Fibroblast of lung (primary cell): ENCODE measurements around the gene XCL2. TPM values are rescaled to one million over a fixed set of nuclear protein-coding genes. Genes with fewer than 3 reads are reported as not detected.

Experiments
- DNase-seq, 2 donors: peaks; one replicate each; pipeline versions ENCODE4 v3.0.0 to v3.0.0-alpha.2; 2010; ENCODE audit warnings: low read depth in 2 of 2
- H2AFZ ChIP-seq: 2 replicates; pipeline ENCODE4 v1.5.1; 2012; ENCODE audit warnings: low read length, control low read depth, inconsistent platforms
- H3K27ac ChIP-seq: 2 replicates; pipeline ENCODE4 v1.5.1; 2011; ENCODE audit warnings: low read length, control low read depth; ENCODE audit not compliant: insufficient read depth
- H3K27me3 ChIP-seq: 2 replicates; pipeline ENCODE4 v1.5.1; 2011; ENCODE audit warnings: mild to moderate bottlenecking, low read length; ENCODE audit not compliant: control insufficient read depth, insufficient read depth
- H3K36me3 ChIP-seq: 2 replicates; pipeline ENCODE4 v1.5.1; 2011; ENCODE audit warnings: low read length; ENCODE audit not compliant: control insufficient read depth, insufficient read depth
- H3K4me1 ChIP-seq: 2 replicates; pipeline ENCODE4 v1.5.1; 2011; ENCODE audit warnings: low read length; ENCODE audit not compliant: control insufficient read depth, insufficient read depth; ENCODE audit errors: extremely low read depth
- H3K4me2 ChIP-seq: 2 replicates; pipeline ENCODE4 v1.5.1; 2011; ENCODE audit warnings: low read length, control low read depth; ENCODE audit not compliant: insufficient read depth; ENCODE audit errors: extremely low read depth
- H3K4me3 ChIP-seq, 4 experiments: fragments of 200-600 bp in 1 of 4; sonication (generic) in 1 of 4; replicated peaks in 1 of 4; 2 replicates each; pipeline ENCODE4 v1.5.1; 2011 to 2016; ENCODE audit warnings: low read length in 4 of 4, low read depth in 3 of 4, mild to moderate bottlenecking in 3 of 4, control low read depth in 2 of 4, inconsistent platforms in 1 of 4, mixed read lengths in 1 of 4; ENCODE audit not compliant: insufficient read depth in 1 of 4; ENCODE audit errors: control extremely low read depth in 1 of 4
- H3K79me2 ChIP-seq: 2 replicates; pipeline ENCODE4 v1.5.1; 2012; ENCODE audit warnings: mild to moderate bottlenecking, low read length, inconsistent platforms; ENCODE audit not compliant: control insufficient read depth, insufficient read depth
- H3K9ac ChIP-seq: 2 replicates; pipeline ENCODE4 v1.5.1; 2011; ENCODE audit warnings: mild to moderate bottlenecking, low read length, control low read depth; ENCODE audit not compliant: insufficient read depth
- H3K9me3 ChIP-seq: 2 replicates; pipeline ENCODE4 v1.5.1; 2012; ENCODE audit warnings: low read depth, low read length; ENCODE audit not compliant: control insufficient read depth, insufficient read depth
- H4K20me1 ChIP-seq: 2 replicates; pipeline ENCODE4 v1.5.1; 2011; ENCODE audit warnings: low read length; ENCODE audit not compliant: control insufficient read depth, insufficient read depth; ENCODE audit errors: extremely low read depth
- EZH2 ChIP-seq: IDR thresholded peaks from 2 replicates; pipeline ENCODE4 v1.5.1; 2012; ENCODE audit warnings: low read length, control low read depth, mild to moderate bottlenecking; ENCODE audit errors: missing control alignments
- polyA plus RNA-seq, 2 donors: library from polyadenylated mRNA; depleted of rRNA in 1 of 2; stranded (reverse) in 1 of 2; unstranded in 1 of 2; fragments of >200 nt; gene quantifications; 2 replicates each; pipeline ENCODE4 v1.2.1, GENCODE V29; 2011 to 2012; ENCODE audit warnings: missing spikeins in 1 of 2
- total RNA-seq: library from RNA; depleted of rRNA; stranded (reverse); fragments of >200 nt; gene quantifications from 2 replicates; pipeline ENCODE4 v1.2.1, GENCODE V29; 2014
- TF ChIP-seq, protein P1 (sequence below), 2 donors: IDR thresholded peaks in 1 of 2; conservative IDR thresholded peaks in 1 of 2; 1 replicate in 1 of 2; 2 replicates in 1 of 2; pipeline ENCODE4 v1.5.1; 2011 to 2012; ENCODE audit warnings: low read length in 2 of 2, control low read depth in 1 of 2, inconsistent platforms in 1 of 2, low read depth in 1 of 2, mild to moderate bottlenecking in 1 of 2

Gene XCL2
- total and polyA plus RNA-seq, 2 donors (not counting 1 experiment from before 2014, with no cell fraction given) = not detected

DNA sequence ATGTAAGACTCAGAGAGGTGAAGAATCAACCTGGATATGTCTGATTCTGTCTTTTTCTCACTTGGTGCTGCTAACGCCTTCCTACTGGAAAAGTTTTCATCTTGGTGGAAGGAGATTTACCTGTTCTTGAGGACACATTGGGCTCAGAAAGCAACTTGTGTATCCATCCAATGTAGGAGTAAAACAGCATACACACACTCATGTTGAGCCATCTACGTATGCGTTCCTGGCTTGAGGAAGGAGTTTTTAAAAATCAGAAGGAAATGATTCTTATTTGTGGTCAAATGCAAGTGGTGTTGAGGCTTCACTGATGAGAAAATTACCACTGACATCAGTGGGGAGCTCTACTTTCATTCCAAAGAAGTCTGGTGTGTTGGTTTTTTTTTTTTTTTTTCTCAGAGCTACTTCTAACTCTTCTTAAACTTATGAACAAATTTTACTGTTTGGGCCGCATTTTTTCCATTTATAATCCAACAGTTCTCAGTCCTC is 25.6 kb downstream of the XCL2 start:
- Histone ChIP-seq H3K4me3 (no peak overlapping the region), H3K79me2 (no peaks in the 10 kb centered on the region), H3K4me2 (no peak overlapping the region), H4K20me1 (no peaks in the 10 kb centered on the region), H2AFZ (no peak overlapping the region), H3K36me3 (no peaks in the 10 kb centered on the region), H3K27ac (no peak overlapping the region), H3K9ac (no peak overlapping the region), H3K9me3 (no peaks in the 10 kb centered on the region), H3K4me1 (no peaks in the 10 kb centered on the region), H3K27me3 (no peaks in the 10 kb centered on the region)
- TF ChIP-seq EZH2 = no peak
- TF ChIP-seq, protein P1, sequence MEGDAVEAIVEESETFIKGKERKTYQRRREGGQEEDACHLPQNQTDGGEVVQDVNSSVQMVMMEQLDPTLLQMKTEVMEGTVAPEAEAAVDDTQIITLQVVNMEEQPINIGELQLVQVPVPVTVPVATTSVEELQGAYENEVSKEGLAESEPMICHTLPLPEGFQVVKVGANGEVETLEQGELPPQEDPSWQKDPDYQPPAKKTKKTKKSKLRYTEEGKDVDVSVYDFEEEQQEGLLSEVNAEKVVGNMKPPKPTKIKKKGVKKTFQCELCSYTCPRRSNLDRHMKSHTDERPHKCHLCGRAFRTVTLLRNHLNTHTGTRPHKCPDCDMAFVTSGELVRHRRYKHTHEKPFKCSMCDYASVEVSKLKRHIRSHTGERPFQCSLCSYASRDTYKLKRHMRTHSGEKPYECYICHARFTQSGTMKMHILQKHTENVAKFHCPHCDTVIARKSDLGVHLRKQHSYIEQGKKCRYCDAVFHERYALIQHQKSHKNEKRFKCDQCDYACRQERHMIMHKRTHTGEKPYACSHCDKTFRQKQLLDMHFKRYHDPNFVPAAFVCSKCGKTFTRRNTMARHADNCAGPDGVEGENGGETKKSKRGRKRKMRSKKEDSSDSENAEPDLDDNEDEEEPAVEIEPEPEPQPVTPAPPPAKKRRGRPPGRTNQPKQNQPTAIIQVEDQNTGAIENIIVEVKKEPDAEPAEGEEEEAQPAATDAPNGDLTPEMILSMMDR (conservative IDR thresholded peaks at IDR 0.05 in 1 of 2, IDR thresholded peaks at IDR 0.05 in 1 of 2; ENCODE audit: low read depth in 1 of 2, low read length in 2 of 2) = no peak
- no peak for DNase-seq

DNA sequence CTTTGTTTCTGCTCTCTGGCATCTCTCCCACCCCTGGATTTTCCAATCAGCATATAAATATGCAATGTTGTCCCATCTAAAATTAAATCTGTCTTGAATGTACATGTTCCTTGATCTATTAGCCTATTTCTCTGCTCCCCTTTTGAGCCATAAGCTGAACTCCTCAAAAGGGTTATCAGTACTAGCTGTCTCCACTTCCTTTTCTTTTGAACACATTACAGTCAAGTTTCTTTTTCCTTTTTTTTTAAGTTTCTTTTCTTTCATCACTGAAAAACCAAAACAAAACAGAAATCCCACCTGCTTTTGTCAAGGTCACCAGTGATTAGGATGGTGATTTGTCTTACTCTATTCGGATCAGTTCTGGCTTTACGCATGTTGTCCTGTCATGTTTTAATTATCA is 29.3 kb downstream of the XCL2 start:
- no peak overlapping the region for H3K4me2 ChIP-seq
- H3K79me2 ChIP-seq = no peaks in the 10 kb centered on the region
- no peaks in the 10 kb centered on the region for H3K36me3 ChIP-seq
- no peak overlapping the region for H3K27ac ChIP-seq
- H3K9me3 ChIP-seq = no peaks in the 10 kb centered on the region
- TF ChIP-seq, protein P1 (conservative IDR thresholded peaks at IDR 0.05 in 1 of 2, IDR thresholded peaks at IDR 0.05 in 1 of 2; ENCODE audit: low read depth in 1 of 2, low read length in 2 of 2) = no peak
- no peak for TF ChIP-seq EZH2
- no peaks in the 10 kb centered on the region for H3K4me1 ChIP-seq
- no peak overlapping the region for H3K9ac ChIP-seq
- no peak overlapping the region for H2AFZ ChIP-seq
- H3K4me3 ChIP-seq = no peak overlapping the region
- no peaks in the 10 kb centered on the region for H3K27me3 ChIP-seq
- no peak for DNase-seq
- no peaks in the 10 kb centered on the region for H4K20me1 ChIP-seq

DNA sequence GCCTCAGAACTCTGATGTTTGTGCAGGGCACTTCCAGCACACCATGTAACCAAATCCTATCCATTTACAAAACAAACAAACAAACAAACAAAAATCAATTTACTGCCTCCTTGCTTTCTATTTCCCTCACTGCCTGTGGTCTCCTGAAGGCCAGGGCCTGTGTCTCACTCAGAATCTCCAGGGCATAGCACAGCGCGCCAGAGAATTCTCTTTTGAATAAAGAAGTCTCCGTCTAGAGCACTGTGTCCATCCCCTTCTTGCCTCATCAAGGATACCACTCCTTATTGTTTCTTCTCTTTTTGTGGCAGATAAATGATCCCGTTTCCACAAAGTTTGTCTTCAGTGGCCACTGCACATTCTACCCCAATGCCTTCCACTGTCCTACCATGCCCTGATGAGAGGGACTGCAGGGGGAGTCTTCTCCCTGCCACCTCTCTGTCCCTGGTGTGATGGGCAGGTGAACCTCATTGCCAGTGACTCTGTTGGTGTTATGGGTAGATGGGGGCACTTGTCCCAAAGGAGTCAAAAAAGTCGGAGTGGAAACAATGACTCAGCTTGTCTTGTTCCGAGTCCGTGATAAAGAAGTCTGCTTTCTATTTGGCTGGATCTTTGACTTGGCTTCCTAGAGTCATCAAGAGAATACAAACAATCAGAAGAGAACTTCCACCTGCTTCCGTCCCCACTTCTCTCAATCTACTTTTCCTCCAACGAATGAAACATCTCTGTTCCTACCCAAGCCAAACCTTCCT is 30.0 kb downstream of the XCL2 start:
- H3K4me1 ChIP-seq = no peaks in the 10 kb centered on the region
- H3K4me3 ChIP-seq = no peak overlapping the region
- no peaks in the 10 kb centered on the region for H3K9me3 ChIP-seq
- peak in 1 of 2 donors; percentile 23 for DNase-seq
- H3K36me3 ChIP-seq = no peaks in the 10 kb centered on the region
- H3K79me2 ChIP-seq = no peaks in the 10 kb centered on the region
- H3K27me3 ChIP-seq = no peaks in the 10 kb centered on the region
- no peak overlapping the region for H3K27ac ChIP-seq
- no peak overlapping the region for H3K9ac ChIP-seq
- no peak overlapping the region for H2AFZ ChIP-seq
- no peaks in the 10 kb centered on the region for H4K20me1 ChIP-seq
- TF ChIP-seq, protein P1 (conservative IDR thresholded peaks at IDR 0.05 in 1 of 2, IDR thresholded peaks at IDR 0.05 in 1 of 2; ENCODE audit: low read depth in 1 of 2, low read length in 2 of 2) = no peak
- TF ChIP-seq EZH2 = no peak
- H3K4me2 ChIP-seq = no peak overlapping the region
